D721Med (cell line): ENCODE measurements around the gene HS1BP3.

Experiments used
- DNase-seq: peaks from one replicate; pipeline ENCODE4 v3.0.0; 2011; ENCODE audit warnings: low spot score; ENCODE audit not compliant: insufficient read length
- FAIRE-seq: peaks from 2 replicates; lab custom pipeline; 2011; peaks lifted over from hg19 to GRCh38; lab: Jason Lieb, UNC
- TF ChIP-seq, protein P1 (sequence below): IDR thresholded peaks from 2 replicates; pipeline ENCODE4 v1.5.1; 2012; ENCODE audit warnings: mild to moderate bottlenecking, control low read depth; ENCODE audit not compliant: insufficient read depth; ENCODE audit errors: missing control alignments

HS1BP3 gene

DNA sequence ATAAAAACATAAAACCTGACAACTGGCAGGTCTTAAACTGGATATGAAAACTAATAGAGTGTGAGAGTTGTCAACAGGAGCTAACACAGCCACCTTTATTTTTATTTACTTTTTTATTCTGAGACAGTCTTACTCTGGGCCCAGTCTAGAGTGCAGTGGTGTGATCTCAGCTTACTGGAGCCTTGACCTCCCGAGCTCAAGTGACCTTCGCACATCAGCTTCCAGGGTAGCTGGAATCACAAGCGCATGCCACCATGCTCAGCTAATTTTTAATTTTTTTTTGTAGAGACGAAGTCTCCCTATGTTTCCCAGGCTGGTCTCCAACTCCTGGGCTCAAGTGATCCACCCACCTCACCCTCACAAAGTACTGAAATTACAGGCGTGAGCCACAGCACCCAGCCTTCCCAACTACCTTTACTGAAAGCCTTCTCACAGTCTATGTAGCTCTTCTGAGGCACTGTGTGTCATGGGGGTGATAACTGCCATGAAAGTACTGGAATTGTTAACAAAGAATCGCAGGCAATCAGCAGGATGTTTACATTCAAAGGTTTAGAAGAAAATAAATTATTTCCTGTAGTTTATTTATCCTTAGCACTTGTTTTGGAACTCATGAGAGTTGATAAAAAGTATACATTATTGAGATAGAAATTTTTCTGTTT, 40.3 kb upstream of the HS1BP3 start:
- no peak for FAIRE-seq
- TF ChIP-seq, protein P1, sequence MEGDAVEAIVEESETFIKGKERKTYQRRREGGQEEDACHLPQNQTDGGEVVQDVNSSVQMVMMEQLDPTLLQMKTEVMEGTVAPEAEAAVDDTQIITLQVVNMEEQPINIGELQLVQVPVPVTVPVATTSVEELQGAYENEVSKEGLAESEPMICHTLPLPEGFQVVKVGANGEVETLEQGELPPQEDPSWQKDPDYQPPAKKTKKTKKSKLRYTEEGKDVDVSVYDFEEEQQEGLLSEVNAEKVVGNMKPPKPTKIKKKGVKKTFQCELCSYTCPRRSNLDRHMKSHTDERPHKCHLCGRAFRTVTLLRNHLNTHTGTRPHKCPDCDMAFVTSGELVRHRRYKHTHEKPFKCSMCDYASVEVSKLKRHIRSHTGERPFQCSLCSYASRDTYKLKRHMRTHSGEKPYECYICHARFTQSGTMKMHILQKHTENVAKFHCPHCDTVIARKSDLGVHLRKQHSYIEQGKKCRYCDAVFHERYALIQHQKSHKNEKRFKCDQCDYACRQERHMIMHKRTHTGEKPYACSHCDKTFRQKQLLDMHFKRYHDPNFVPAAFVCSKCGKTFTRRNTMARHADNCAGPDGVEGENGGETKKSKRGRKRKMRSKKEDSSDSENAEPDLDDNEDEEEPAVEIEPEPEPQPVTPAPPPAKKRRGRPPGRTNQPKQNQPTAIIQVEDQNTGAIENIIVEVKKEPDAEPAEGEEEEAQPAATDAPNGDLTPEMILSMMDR: no peak
- DNase-seq: no peak

DNA sequence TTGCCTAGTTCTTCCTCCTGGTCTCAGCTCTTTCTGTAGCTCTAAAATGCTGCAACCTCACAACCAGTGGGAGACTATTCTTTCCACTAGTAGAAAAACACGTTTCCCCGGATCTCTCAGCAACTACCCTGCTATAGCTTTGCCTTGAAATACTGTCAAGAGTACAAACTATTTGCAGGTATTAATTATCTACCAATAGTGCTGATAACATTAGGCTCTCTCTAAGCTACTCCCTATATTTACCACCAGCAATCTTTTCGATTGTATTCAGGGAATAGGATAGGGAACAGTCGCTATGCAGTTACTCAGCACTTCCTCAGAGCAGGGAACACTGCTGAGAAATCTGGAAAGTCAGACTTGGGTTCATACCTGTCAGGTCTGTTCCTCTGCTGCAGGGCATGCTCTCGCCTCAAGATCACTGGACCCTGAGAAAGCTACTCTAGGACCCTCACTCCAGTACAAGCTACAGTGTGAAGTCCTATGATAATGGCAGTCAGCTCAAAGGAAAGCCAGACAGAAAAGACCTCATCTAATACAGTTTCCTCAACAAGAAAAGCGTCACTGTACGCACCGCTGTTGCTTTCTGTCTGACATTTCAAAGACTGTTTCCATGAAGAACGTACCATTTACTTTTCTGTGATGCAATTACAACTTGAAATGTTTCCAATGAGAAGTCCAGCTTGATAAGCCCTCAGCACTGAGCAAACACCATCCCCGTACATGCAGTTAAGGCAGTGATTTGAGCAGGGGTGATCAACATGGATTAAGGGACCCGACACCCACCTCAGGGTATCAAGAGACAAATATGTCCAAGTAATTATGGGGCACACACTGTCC, 38.7 kb upstream of the HS1BP3 start:
- TF ChIP-seq, protein P1: no peak
- FAIRE-seq (no peak), DNase-seq (no peak)

DNA sequence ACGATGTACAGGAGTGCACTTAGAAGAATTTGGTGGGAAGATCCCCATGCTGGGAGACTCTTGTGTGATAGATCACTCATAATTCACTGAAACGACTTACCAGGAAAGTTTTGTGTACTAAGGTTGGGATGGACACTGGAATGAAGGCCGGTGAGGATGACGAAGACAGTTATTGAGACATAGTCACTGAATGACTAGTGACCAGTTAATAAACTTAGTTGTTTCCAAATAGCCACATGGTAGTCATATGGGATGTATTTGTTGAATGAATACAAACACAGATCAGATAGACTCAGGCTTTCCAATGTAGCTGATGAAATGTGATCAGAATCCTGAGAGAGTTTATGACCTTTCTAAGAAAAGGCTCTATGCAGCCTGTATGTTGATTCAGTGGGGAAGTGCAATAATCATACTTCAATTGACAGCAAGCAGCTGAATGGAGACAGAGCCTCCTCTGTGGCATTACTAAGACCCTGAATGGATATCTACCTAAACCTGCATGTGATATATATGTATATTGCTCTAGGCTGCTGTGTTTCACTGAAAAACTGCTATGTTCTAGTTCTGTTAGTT, 36.4 kb upstream of the HS1BP3 start:
- FAIRE-seq: no peak
- TF ChIP-seq, protein P1: no peak
- no peak for DNase-seq

DNA sequence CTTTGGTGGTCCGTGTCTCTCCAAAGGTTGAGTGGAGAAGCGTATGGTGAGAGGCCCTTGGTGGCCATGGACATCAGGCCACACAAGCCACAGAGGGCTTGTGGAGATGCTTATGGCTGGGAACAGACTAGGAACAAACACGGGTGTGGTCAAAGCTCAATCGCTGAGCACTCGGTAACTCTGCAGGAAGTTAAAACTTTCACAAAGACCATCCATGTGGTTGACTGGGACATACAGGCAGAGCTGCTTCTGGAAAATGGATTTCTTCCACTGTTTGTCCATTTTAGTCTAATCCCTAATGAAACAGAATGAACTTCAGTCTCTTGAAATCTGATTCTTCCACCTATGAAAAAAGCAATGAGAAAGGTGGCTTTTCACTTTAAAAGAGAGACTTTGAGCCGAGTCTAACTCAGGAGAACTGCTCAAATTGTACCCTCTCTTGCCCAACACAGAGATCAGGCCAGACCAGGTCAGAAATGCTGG, 33.7 kb upstream of the HS1BP3 start:
- FAIRE-seq (no peak), DNase-seq (no peak)
- TF ChIP-seq, protein P1: no peak

DNA sequence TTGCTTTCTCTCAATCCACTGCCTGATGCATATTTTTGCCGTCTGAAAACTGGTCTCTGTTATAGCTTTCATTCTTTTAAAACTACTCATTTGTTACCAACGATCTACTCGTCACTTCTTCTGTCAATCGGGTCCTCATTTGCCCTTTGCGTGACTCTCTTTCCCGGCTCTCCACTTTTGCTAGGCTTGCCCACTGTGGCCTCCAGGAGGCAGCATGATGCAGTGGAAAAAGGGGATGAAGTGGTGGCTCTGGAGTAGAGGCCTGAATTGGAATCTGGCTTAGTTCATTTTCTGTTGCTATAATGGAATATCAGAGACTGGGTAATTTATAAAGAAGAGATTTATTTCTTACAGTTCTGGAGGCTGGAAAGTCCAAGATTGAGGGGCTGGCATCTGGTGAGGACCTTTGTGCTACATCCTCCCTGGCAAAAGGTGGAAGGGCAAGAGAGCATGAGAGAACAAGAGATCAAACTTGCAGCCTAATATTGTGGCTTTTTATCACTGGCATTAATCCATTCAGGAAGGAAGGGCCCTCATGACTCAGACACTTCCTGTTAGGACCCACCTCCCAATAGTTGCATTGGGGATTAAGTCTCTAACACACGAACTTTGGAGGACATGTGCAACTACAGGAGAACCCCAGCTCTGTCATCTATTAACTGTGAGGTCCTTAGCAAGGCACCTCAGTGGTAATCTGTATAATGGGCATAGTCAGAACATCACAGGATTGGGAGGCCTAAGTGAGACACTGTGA, 31.4 kb upstream of the HS1BP3 start:
- no peak for DNase-seq
- TF ChIP-seq, protein P1: peak; percentile 37
- no peak for FAIRE-seq

DNA sequence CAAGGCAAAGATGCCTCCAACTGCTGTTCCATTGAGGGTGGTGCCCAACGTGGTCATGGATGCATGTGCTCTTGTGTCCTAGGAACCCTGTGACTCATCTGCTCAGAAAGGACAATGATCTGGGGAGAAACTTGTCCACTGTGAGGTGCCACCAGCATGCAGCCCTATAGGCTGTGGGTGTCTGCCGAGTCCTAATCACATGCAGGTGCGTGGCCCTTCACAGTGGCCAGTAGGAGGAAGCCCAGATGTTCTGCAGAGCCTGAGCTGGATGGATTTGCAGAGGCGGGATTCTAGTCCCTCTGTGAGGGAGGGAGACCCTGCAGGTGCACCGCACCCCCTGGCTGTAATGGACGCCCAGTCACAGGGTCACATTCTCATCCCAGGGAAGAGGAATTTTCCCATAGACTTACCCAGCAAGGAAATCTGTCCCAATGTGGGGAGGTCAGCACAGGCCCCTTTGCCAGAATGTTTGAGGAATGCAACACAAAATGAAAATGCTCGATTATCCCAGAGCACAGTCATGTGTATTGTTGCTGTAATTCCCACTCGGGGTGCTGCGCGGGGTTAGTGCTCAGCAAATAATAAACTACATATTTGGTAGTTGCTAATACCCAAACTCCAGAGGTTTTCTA, 30.0 kb upstream of the HS1BP3 start:
- FAIRE-seq (no peak), DNase-seq (no peak)
- TF ChIP-seq, protein P1: no peak
